K562 (cell line): ENCODE measurements around the gene APOB. TPM values are rescaled to one million over a fixed set of nuclear protein-coding genes. Genes with fewer than 3 reads are reported as not detected.

ENCODE experiments used
- BRF2 ChIP-seq: IDR thresholded peaks from 3 replicates; pipeline ENCODE4 v1.6.1; 2011; ENCODE audit warnings: borderline replicate concordance, mild to moderate bottlenecking; ENCODE audit not compliant: insufficient read length, insufficient read depth
- CCAR2 ChIP-seq: fragments of 200-400 bp; formaldehyde crosslinking; IDR thresholded peaks from 2 replicates; pipeline ENCODE4 v1.6.1; 2017; ENCODE audit warnings: mild to moderate bottlenecking, low read depth, low read length
- JUND ChIP-seq, 2 experiments: IDR thresholded peaks; 2 replicates in 1 of 2; 3 replicates in 1 of 2; pipeline ENCODE4 v1.6.1; 2011; ENCODE audit warnings: borderline replicate concordance in 2 of 2, low read depth in 2 of 2, low read length in 2 of 2, improper control_type of control experiment in 1 of 2, missing biosample characterization in 1 of 2, missing genetic modification characterization in 1 of 2, missing genetic modification reagents in 1 of 2
- KDM2B ChIP-seq: fragments of 250-450 bp; sonication (Bioruptor Pico); IDR thresholded peaks from 2 replicates; pipeline ENCODE4 v1.8.0; 2021; ENCODE audit warnings: mild to moderate bottlenecking, moderate library complexity
- NELFE ChIP-seq: IDR thresholded peaks from 2 replicates; pipeline ENCODE4 v1.6.1; 2011; ENCODE audit warnings: mild to moderate bottlenecking; ENCODE audit not compliant: insufficient read depth, insufficient read length
- SMAD4 ChIP-seq: fragments of 250-450 bp; sonication (Bioruptor Pico); conservative IDR thresholded peaks from 2 replicates; pipeline ENCODE4 v1.8.0; 2021; ENCODE audit warnings: inconsistent platforms, mild to moderate bottlenecking, moderate library complexity
- TARDBP ChIP-seq: fragments of 450-650 bp; IDR thresholded peaks from 2 replicates; pipeline ENCODE4 v1.6.1; 2016
- TCF3 ChIP-seq: sonication (generic); formaldehyde crosslinking; IDR thresholded peaks from 2 replicates; pipeline ENCODE4 v1.4.0; 2020; ENCODE audit warnings: mild to moderate bottlenecking, missing genetic modification reagents
- ZFP36 ChIP-seq: fragments of 150-350 bp; IDR thresholded peaks from 2 replicates; pipeline ENCODE4 v1.6.1; 2018; ENCODE audit warnings: low read length, low read depth; ENCODE audit not compliant: partially characterized antibody
- ZNF639 ChIP-seq, 2 experiments: fragments of 200-800 bp in 1 of 2; sonication (Bioruptor generic) in 1 of 2; sonication (generic) in 1 of 2; formaldehyde crosslinking in 1 of 2; IDR thresholded peaks in 1 of 2; conservative IDR thresholded peaks in 1 of 2; 2 replicates each; pipeline versions ENCODE4 v1.5.0 to v1.6.1; 2016 to 2020; ENCODE audit warnings: missing compliant biosample characterization in 1 of 2, missing genetic modification characterization in 1 of 2, missing genetic modification reagents in 1 of 2
- polyA plus RNA-seq, 8 experiments: library from polyadenylated mRNA; depleted of rRNA in 4 of 8; stranded (reverse) in 5 of 8; unstranded in 3 of 8; fragments of >200 nt; fragmentation: Nextera tagmentation in 2 of 8; fragmentation: Illumina TruSeq in 1 of 8; extraction: Ambion mirVana in 2 of 8; extraction: Trizol in 1 of 8; gene quantifications; 2 replicates each; pipeline versions ENCODE4 v1.2.1 to v1.2.3, GENCODE V29; 2011 to 2014; ENCODE audit warnings: inconsistent platforms in 1 of 8, missing spikeins in 1 of 8
- total RNA-seq, 7 experiments: library from RNA; depleted of rRNA in 6 of 7; stranded (reverse); fragments of >200 nt in 6 of 7; fragmentation: Illumina TruSeq in 2 of 7; extraction: Trizol in 2 of 7; gene quantifications; 2 replicates each; pipeline versions ENCODE4 v1.2.1 to v1.2.3, GENCODE V29; 2011 to 2021; ENCODE audit warnings: low replicate concordance in 1 of 7

Gene APOB
- total and polyA plus RNA-seq, 9 of the 15 experiments (the other 6 are each of a cell fraction or from before 2014, with no cell fraction given) = 0.73 TPM; not detected in 8

- TF ChIP-seq ZNF639 (CRISPR knock-in tag; conservative IDR thresholded peaks at IDR 0.05 in 1 of 2, IDR thresholded peaks at IDR 0.05 in 1 of 2) (no peak), TARDBP (no peak), TCF3 (no peak), BRF2 (no peak), JUND (IDR thresholded peaks at IDR 0.05; ENCODE audit: borderline replicate concordance, low read depth, low read length) (no peak), JUND (tag; IDR thresholded peaks at IDR 0.05; ENCODE audit: borderline replicate concordance, low read depth, low read length) (no peak), NELFE (no peak), KDM2B (CRISPR knock-in tag) (no peak), CCAR2 (no peak), ZFP36 (no peak), SMAD4 (CRISPR knock-in tag) (no peak)
Measured at GRCh38 chr2:20997953-20998722, 45.7 kb downstream of the APOB start (continued).
